A673 (cell line): ENCODE data around the gene ALPI. TPM values are rescaled to one million over a fixed set of nuclear protein-coding genes. Genes with fewer than 3 reads are reported as not detected.

Experiments
- BruUV-seq: library from RNA; stranded (reverse); fragments of 400-500 nt; replicated peaks from 2 replicates; lab custom pipeline; 2021; lab: Mats Ljungman, UMichigan
- CTCF ChIA-PET: fragments of 300-600 bp; sonication (Branson Sonifier 250); formaldehyde crosslinking; loops from one replicate; lab custom pipeline; 2022; ENCODE audit warnings: antibody characterized with exemption; lab: Charles Lee
- POLR2A ChIA-PET: fragments of 300-600 bp; sonication (Branson Sonifier 250); formaldehyde crosslinking; loops from one replicate; lab custom pipeline; 2022; ENCODE audit warnings: antibody characterized with exemption; ENCODE audit not compliant: low non-redundant PET; lab: Charles Lee
- DNase-seq: peaks from one replicate; pipeline ENCODE4 v3.0.0-alpha.2; 2015; ENCODE audit warnings: low spot score
- H3K27ac ChIP-seq: fragments of 200-600 bp; sonication (generic); 2 replicates; pipeline ENCODE4 v1.5.1; 2016; ENCODE audit warnings: mixed run types, low read depth, mild to moderate bottlenecking, mixed read lengths, antibody characterized with exemption, low read length; ENCODE audit not compliant: poor library complexity, severe bottlenecking
- H3K27me3 ChIP-seq: fragments of 200-600 bp; sonication (generic); replicated peaks from 2 replicates; pipeline ENCODE4 v1.6.1; 2017; ENCODE audit warnings: mixed run types, low read depth, mild to moderate bottlenecking, mixed read lengths, antibody characterized with exemption, low read length; ENCODE audit not compliant: insufficient read depth, poor library complexity
- H3K36me3 ChIP-seq: fragments of 200-600 bp; sonication (generic); 2 replicates; pipeline ENCODE4 v1.6.1; 2016; ENCODE audit warnings: mixed run types, mild to moderate bottlenecking, mixed read lengths, antibody characterized with exemption, low read length; ENCODE audit not compliant: insufficient read depth, poor library complexity, severe bottlenecking
- H3K4me1 ChIP-seq: fragments of 200-600 bp; sonication (generic); 2 replicates; pipeline ENCODE4 v1.6.1; 2017; ENCODE audit warnings: mixed run types, mild to moderate bottlenecking, mixed read lengths, antibody characterized with exemption, low read length; ENCODE audit not compliant: insufficient read depth, poor library complexity, severe bottlenecking
- H3K4me3 ChIP-seq: fragments of 200-600 bp; sonication (generic); 2 replicates; pipeline ENCODE4 v1.5.1; 2016; ENCODE audit warnings: low read depth, mixed run types, mild to moderate bottlenecking, mixed read lengths, low read length; ENCODE audit not compliant: poor library complexity, severe bottlenecking
- H3K9me3 ChIP-seq: fragments of 200-600 bp; sonication (generic); 2 replicates; pipeline ENCODE4 v1.6.1; 2016; ENCODE audit warnings: mixed run types, low read depth, mild to moderate bottlenecking, mixed read lengths, antibody characterized with exemption, low read length; ENCODE audit not compliant: poor library complexity, severe bottlenecking
- EZH2 ChIP-seq: fragments of 200-600 bp; sonication (generic); IDR thresholded peaks from 2 replicates; pipeline ENCODE4 v1.6.1; 2017; ENCODE audit warnings: borderline replicate concordance, low read depth, mild to moderate bottlenecking, mixed read lengths, antibody characterized with exemption, low read length; ENCODE audit not compliant: poor library complexity, severe bottlenecking
- intact Hi-C: fragments of 100-400 bp; cut with micrococcal nuclease; formaldehyde crosslinking; loops from one replicate; pipeline ENCODE4 v1.10.0; 2022; ENCODE audit not compliant: unreplicated experiment
- total RNA-seq: library from RNA; stranded (reverse); gene quantifications from 2 replicates; pipeline ENCODE4 v1.2.3, GENCODE V29; 2021
- TF ChIP-seq, protein P1 (sequence below): fragments of 300-800, 200-600 bp; sonication (generic); conservative IDR thresholded peaks from 2 replicates; pipeline ENCODE4 v1.5.1; 2017; ENCODE audit warnings: low read depth, mild to moderate bottlenecking, antibody characterized with exemption, low read length, moderate library complexity, mixed read lengths

ALPI gene
- total RNA-seq, 1 experiment from 2014 or later, result not detected

DNA sequence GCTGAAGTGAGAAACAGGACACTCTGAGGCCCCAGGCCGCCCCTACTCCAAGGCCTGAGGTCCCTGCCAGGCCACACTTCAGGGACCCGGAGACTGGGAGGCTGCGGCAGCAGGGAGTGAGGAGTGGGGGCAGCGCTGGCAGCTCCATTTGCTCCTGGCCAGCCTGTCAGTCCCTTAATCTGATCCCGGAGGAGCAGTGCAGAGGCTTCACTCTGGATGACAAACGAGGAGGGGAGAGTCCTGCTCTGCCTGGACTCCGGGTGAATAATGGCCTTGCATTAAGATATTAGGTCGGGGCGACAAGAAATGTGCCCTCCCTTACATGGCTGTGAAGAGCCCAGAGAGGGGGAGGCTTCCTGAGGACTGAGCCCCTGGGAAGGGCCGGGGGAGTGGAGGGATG is 49.9 kb downstream of the ALPI start:
- BruUV-seq, result no TSS peak
- CTCF ChIA-PET, result no interaction called here
- Histone ChIP-seq H3K4me1 (peaks cover 8% of the 10 kb centered on the region), H3K27me3 (peaks cover 16% of the 10 kb centered on the region), H3K27ac (no peak overlapping the region), H3K9me3 (no peaks in the 10 kb centered on the region), H3K36me3 (no peaks in the 10 kb centered on the region), H3K4me3 (no peak overlapping the region)
- intact Hi-C loops, result no loop called here
- POLR2A ChIA-PET, result no interaction called here
- DNase-seq, result no peak
- TF ChIP-seq, protein P1, sequence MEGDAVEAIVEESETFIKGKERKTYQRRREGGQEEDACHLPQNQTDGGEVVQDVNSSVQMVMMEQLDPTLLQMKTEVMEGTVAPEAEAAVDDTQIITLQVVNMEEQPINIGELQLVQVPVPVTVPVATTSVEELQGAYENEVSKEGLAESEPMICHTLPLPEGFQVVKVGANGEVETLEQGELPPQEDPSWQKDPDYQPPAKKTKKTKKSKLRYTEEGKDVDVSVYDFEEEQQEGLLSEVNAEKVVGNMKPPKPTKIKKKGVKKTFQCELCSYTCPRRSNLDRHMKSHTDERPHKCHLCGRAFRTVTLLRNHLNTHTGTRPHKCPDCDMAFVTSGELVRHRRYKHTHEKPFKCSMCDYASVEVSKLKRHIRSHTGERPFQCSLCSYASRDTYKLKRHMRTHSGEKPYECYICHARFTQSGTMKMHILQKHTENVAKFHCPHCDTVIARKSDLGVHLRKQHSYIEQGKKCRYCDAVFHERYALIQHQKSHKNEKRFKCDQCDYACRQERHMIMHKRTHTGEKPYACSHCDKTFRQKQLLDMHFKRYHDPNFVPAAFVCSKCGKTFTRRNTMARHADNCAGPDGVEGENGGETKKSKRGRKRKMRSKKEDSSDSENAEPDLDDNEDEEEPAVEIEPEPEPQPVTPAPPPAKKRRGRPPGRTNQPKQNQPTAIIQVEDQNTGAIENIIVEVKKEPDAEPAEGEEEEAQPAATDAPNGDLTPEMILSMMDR, result no peak
- TF ChIP-seq EZH2, result no peak

DNA sequence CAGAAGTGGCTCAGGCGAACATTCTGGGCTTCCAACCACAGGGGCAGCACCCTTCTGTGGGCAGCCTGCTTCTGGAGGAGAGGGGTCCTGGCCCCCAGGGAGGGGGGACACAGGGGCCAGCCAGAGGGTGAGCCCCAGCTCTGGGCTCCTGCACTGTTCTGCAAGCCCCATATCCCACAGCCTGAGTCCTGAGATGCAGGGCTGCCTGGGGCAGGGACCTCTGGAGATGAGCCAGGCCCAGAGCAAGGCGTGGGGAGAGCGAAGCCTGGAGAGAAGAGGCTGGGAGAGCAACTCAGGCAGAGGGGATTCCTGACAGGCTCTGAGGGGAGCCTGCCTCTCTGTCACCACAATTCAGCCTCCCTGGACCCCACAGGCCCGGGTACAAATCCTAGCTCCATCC is 50.8 kb downstream of the ALPI start:
- BruUV-seq, result no TSS peak
- peaks cover 8% of the 10 kb centered on the region for H3K4me1 ChIP-seq
- H3K27me3 ChIP-seq, result peaks cover 16% of the 10 kb centered on the region
- intact Hi-C loops, result no loop called here
- H3K36me3 ChIP-seq, result no peaks in the 10 kb centered on the region
- no peak overlapping the region for H3K4me3 ChIP-seq
- H3K9me3 ChIP-seq, result no peaks in the 10 kb centered on the region
- ChIA-PET POLR2A (no interaction called here), CTCF (no interaction called here)
- no peak overlapping the region for H3K27ac ChIP-seq
- no peak for DNase-seq
- TF ChIP-seq, protein P1, result no peak
- TF ChIP-seq EZH2, result no peak

DNA sequence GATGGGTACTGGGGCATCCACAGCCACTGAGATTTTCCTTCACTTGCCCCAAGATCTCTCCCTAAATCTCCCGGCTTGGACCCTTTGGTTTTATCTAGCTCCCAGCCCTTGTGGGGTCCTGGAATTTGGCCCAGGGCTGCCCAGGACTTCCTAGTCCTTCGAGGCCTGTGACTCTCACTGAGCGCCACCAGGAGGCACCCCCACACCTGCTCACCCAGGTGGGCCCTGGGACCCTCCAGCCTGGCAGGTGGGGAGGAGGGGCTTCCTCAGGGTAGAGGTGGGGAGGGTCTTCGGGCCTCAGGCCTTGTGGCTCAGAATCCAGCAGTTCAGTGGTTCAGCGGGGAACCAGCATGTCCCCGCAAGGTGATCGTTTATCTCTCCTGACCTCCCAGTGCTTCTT is 52.3 kb downstream of the ALPI start:
- BruUV-seq, result no TSS peak
- ChIA-PET POLR2A (no interaction called here), CTCF (no interaction called here)
- Histone ChIP-seq H3K27ac (no peak overlapping the region), H3K27me3 (peaks cover 15% of the 10 kb centered on the region), H3K4me1 (no peaks in the 10 kb centered on the region), H3K9me3 (no peaks in the 10 kb centered on the region), H3K36me3 (no peaks in the 10 kb centered on the region), H3K4me3 (no peak overlapping the region)
- no peak for TF ChIP-seq EZH2
- TF ChIP-seq, protein P1, result no peak
- DNase-seq, result no peak
- intact Hi-C loops, result no loop called here

Other genes starting within 250 kb of the ALPI start
- not detected in 2 replicates for gene ALPP, start 77.4 kb upstream of the ALPI start, total RNA-seq
- not detected in 2 replicates for gene ALPG, start 49.3 kb upstream of the ALPI start, total RNA-seq
- 0.19 and 0.52 TPM in 2 replicates for gene ECEL1, start 31.7 kb downstream of the ALPI start, total RNA-seq
- gene PRSS56, start 64.2 kb downstream of the ALPI start, total RNA-seq, result not detected in 2 replicates
- gene CHRND, start 70.0 kb downstream of the ALPI start, total RNA-seq, result not detected in 2 replicates
- gene CHRNG, start 83.5 kb downstream of the ALPI start, total RNA-seq, result not detected in 2 replicates
- 9.0 and 9.8 TPM in 2 replicates for gene TIGD1, start 94.4 kb downstream of the ALPI start, total RNA-seq
- gene EIF4E2, start 94.5 kb downstream of the ALPI start, total RNA-seq, result 60.8 and 62.1 TPM in 2 replicates
- gene EFHD1, start 177.5 kb downstream of the ALPI start, total RNA-seq, result 0.58 and 1.4 TPM in 2 replicates
- gene GIGYF2, start 241.2 kb downstream of the ALPI start, total RNA-seq, result 62.8 and 67.3 TPM in 2 replicates